ENCODE results near the gene CDSN.
"Not testable (repeated sequence)": the region's sequence is repeated elsewhere in the genome, so short reads cannot be mapped to it uniquely, and the experiment has no call there.

Gene CDSN

GRCh38 chr6:31081872-31082271 lies 38.4 kb downstream of the CDSN start:
- no peak for DNase-seq

GRCh38 chr6:31079656-31080261 lies 40.5 kb downstream of the CDSN start:
- DNase-seq, result peak; percentile 64

DNA sequence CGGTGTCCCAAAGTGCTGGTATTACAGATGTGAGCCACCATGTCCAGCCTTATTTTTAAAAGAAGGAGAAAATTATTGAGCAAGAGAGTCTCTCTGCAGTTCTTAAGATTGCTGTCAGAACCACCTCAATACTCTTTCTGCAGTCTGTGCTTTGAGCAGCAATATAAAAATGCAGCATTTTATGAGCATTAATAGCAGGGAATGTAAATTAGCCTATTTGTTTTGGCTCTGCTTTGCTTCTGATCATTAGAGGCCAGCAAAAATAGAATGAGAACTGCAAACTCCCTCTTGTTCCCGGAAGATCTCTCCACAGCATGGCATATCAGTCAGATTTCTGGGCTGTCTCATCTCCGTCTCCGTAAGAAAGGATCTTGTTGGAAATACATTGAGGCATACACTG lies 43.6 kb downstream of the CDSN start:
- DNase-seq, result no peak

DNA sequence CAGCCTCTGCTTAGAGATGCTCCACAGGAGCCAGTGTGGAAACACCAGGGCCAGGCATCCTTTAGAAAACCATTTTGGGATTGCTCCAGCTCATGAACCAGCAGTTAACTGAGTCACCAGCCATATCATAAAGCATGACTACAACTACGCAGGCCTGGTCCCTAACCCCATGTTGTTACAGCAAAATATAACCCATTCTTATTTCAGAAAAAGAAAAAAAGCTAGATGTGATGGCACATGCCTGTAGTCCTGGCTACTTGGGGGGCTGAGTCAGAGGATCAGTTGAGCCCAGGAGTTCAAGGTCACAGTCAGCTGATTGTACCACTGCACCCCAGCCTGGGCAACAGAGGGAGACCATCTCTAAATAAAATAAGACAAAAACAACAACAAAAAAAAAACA lies 44.7 kb downstream of the CDSN start:
- peak; percentile 75 for DNase-seq

DNA sequence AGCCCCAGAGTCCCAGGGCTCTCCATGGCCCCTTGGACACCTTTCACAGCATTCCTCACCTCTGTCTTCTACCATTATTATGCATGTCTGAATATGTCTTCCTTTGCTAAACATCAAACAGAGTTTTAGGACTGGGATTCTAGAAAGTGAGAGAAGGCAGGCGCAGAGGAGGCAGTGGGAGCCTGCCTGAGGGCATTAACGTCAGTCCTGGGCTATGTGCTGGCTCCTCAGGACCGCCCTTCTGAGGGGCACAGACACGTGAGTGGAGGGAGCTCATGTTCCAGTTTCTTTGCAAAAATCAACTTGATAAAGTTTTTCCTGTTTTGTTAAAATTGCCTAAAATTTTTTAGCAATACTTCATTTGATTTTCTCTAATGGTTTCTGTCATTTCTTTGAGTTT lies 45.8 kb downstream of the CDSN start:
- no peak for DNase-seq

DNA sequence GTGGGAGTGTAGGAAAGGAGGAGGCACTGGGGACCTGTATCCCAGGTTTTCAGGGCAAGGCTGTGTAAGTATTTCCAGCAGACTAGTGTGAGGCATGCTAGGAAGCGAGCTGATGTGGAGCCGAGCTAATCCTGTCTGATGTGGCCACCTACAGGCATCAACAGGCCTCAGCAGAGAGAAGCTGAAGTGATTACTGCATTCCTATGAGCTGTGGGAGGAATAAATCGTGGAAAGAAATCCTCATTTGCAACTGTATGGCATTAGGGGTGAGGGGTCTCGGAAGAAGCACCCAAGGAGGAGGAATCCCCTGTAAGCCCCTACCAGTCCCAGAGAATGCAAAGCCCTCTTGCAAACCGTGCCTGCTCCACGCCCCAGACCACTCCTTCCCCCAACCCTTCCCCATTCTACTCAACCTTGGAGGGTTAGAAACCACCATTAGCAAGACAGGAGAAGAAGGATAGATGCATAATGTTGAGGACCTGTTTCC lies 49.5 kb downstream of the CDSN start:
- peak; percentile 73 for DNase-seq

DNA sequence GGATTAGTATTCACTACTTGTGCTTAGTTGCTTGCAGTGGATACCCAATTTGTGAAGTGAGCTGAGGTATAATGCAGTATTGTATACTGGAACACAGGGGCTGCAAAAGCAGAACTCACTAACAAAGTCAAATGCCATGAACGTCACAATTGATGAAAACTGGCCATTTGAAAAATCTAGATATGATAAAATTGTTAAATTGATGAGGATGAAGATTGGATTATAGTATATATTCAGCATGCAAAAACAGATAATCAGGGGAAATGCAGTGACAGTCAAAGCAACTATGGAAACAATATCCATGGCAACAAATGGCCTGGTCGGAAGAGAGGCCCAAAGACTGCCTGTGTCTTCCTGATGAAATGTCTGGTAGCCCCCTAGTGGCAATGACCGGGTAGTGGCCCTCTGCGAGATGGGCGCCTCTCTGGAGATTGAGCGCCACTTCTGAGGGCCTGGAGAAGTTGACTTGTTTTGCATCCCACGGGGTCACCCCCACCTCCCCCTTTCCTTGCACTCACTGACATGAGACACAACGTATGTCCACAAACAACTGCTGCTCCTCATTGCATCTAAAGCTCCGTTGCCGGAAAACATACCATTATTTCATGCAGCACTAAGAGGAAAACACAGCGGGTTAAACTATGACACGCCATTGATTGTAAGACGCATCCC lies 51.4 kb downstream of the CDSN start:
- DNase-seq, result peak; percentile 76

DNA sequence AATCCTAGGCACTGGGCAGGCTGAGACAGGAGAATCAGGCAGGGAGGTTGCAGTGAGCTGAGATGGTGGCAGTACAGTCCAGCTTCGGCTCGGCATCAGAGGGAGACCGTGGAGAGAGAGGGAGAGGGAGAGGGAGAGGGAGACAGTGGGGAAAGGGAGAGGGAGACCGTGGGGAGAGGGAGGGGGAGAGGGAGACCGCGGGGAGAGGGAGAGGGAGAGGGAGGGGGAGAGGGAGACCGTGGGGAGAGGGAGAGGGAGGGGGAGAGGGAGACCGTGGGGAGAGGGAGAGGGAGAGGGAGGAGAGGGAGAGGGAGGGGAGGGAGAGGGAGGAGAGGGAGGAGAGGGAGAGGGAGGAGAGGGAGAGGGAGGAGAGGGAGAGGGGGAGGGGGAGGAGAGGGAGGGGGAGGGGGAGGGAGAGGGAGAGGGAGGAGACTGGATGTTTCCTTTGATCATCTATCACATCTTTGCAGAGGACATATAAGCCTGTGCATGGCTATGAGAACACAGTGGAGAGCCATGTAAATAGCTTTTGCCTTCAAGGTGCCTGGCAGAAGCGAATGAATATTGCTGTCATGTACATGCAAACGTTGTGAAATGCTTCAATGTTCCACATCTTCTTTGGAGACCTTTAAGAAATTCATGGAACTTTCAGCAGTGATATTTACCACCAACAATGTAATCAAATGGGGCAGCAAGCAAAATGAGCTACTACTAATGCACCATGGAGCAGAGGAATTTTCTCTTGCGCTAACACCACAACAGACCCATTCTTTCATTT lies 52.2 kb downstream of the CDSN start:
- DNase-seq, result not testable (repeated sequence)

DNA sequence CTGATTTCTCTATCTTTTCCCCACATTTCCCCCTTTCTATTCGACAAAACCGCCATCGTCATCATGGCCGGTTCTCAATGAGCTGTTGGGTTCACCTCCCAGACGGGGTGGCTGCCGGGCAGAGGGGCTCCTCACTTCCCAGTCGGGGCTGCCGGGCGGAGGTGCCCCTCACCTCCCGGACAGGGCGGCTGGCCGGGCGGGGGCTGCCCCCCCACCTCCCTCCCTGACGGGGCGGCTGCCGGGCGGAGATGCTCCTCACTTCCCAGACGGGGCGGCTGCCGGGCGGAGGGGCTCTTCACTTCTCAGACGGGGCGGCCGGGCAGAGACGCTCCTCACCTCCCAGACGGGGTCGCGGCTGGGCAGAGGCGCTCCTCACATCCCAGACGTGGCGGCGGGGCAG lies 53.2 kb downstream of the CDSN start:
- DNase-seq, result not testable (repeated sequence)

DNA sequence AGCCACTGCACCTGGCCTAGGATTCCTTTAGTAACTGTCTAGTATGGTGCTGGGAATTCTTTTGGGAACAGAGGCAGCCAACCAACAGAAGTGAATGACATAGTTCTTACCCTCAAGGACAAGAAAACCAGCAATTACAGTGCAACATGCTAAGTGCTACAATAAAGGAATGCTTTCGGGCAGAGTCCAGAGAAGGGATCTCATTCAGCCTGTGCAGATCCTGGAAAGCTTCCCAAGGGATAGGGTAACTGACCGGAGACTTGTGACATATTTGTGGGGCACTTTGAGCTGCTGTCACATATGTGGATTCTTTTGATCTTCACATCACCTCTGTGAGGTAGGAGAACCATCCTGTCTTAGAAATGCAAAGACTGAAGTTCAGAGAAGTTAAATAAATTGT lies 54.7 kb downstream of the CDSN start:
- peak; percentile 21 for DNase-seq

All from fibroblast of skin of right quadriceps (primary cell).